K562 treated with DMSO at 1 percent for 4 hours (cell line): ENCODE data around the gene SCAMP3. TPM values are rescaled to one million over a fixed set of nuclear protein-coding genes. Genes with fewer than 3 reads are reported as not detected.

Experiments
- total RNA-seq: library from RNA; unstranded; fragments of 300-600 nt; gene quantifications from 2 replicates; pipeline ENCODE4 v1.2.3, GENCODE V29; 2022; ENCODE audit not compliant: insufficient read depth

SCAMP3 gene
- 109 and 131 TPM in 2 replicates for total RNA-seq

DNA sequence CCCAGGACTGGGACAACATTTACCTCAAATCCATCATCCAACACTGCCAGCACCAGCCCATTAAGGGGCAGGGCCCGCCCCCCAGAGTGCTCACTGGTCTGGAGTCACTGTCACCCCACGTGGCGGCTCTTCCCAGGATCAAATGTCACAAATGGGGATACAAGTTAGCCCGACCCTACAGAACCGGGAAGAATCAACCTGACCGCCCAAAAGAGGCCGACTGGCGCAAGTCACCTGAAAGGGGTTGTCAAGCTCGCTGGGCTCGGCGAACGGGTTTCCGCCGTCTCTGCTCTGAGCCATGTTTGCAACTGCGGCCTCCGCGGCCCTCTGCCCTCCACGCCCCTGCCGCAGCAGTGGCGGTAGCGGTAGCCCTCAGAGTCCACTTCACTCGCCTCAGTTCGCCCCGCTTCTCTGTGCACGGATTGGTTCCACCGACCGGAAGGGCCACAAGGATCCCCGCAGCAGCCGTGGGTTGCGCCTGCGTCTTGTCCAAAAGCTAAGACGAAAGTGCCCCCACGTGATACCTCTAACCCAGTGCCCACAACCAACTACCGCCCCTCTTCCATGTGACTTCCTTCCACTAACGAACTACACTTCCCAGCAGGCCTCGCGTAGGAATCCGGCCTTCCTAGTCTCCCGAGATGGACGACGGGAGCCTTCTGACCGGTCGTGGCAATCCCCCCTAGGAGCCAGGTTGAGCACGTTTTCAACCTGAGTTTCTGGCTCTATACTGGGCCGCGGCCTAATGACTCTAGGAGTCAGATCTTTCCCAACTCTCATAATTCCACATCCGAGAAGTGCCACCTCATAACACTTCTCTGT lies at the start of gene SCAMP3:
Gene SCAMP3 (minus strand): TSS at position 509 of the 822 bp plus-strand sequence. CDS start 209 bp downstream, at position 300.

DNA sequence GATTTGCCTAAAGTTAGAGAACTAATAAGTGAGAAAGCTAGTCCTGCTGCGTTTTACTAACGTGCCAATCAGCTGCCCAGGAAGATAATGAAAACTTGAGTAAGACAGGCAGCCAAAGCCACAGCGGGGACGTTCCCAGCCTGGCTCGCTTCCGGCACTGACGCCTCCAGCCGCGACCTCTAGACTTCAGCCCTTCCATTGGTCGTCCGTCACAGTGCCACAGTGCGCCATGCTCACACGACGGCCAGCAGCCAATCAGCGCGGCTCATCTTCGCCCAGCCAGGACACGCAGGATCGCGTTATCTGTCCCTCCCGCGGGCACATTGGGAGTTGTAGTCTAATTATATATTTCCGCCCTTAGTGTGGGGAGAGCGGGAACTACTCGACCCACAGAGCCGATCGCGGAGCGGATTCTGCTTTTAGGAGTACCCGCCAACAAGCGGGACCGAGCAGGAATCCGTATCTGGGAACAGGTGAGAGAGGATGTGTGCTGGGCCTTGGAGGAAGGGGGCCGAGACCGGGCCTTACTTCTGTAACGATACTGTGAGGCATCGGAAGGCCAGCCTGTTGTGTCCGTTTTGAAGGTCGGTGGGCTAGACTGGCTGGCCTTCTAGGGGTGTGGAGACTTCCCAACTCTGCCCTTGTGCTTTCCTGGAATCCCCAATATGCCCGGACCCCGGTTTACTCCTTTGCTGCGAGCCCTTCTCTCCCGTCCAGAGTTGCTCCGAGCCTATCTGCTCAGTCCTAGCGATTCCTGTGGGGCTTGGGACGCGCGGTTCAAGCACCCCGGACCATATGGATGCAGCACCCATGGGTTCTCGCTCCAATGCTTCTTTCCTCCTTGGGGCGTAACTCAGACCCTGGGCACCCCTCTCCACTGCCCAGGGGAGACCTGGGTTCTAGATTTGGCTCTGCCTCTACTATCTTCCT lies 46.6 kb upstream of the SCAMP3 start, which contains the start of gene FDPS:
Gene FDPS (plus strand): TSS at position 374 of the 930 bp plus-strand sequence. CDS start 924 bp downstream, outside the sequence.

DNA sequence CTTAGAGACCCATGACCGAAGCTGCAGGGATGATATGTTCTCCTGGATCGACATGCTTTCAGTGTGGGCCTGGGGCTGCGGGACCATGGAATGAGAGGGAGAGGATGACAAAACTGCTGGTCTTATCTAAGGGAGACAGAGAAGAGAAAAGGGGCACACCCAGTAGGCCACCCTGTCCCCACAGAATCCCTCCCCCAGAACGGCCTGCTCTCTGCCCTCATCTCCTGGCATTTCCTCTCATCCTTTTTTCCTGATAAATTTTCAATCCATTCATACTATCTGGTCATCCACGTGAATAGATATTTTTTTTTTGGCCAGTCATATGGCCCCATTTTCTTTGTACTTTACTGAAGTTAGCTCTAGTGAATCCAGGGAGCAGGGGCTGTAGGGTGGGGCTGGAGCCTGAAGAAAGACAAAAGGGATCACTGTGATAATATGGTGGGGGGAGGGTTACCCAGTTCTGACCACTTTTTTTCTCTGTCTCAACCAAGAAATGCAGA lies 39.2 kb upstream of the SCAMP3 start, which contains the start of gene PKLR:
Gene PKLR (minus strand): TSS at position 97 of the 500 bp plus-strand sequence. CDS start 43 bp downstream, at position 54.

DNA sequence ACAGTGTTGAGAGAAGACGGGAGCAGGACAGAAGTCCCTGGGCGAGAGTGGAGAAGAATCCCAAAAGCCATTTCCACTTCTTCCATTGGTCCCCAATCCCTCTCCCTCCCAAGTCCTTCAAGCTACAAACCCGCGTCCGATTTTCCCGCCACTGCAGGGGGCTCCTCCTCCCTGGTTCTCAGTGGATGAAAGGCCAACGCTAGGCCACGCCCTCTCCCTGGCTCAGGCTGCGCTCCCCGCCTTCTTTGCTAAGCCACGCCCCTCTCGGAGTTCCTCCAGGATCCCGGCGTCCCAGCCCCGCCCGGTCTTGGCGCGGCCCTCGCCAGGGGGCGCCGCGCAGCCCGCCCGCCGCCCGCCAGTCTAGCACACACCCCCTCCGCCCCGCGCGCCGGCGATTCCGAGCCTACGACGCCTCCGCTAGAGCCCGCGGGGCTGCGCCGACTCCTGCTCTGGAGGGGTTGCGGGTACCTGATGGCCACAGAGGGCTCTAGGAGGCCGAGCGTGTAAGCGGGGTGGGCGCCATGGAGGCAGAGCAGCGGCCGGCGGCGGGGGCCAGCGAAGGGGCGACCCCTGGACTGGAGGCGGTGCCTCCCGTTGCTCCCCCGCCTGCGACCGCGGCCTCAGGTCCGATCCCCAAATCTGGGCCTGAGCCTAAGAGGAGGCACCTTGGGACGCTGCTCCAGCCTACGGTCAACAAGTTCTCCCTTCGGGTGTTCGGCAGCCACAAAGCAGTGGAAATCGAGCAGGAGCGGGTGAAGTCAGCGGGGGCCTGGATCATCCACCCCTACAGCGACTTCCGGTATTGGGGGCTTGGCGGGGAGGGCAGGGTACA lies 15.1 kb upstream of the SCAMP3 start, which contains the start of gene HCN3:
Gene HCN3 (plus strand): TSS at position 394 of the 832 bp plus-strand sequence. CDS start 128 bp downstream, at position 522.

DNA sequence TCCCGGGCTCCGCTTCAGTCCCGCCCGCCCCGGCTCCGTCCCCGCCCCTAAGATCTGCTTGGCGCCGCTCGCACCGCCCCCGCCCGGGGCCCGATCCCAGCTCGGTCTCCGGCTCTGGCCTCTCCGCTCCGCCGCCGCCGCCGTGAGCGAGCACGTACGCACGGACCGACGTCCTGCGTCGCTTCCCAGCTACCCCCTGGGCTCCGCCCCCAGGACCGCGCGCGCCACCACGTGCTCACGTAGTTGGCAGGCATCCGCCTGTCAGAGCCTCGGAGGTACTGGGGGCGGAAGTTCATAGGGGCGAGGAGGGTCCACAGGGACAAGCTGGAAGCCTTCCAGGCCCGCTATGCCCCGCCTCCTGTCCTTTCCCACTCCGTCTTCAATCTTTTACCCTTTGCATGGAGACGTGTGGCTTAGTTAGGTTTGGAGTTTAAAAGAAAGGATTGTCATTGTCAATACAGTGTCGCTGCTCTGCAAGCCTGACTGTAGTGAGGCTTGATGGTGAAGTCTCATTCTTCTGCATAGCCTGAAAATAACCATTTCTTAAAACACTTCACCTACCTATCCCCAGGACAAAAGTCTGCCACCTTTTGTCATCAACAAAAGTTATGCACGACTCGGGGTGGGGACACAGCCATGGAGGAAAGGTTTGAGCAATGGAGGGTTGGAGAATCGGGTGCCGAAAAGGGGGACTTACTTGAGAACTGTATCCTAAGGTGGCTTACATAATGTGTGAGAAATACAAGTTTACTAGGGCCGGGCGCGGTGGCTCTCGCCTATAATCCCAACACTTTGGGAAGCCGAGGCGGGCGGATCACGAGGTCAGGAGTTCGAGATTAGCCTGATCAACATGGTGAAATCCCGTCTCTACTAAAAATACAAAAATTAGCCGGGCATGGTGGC lies 11.4 kb upstream of the SCAMP3 start, which contains the start of gene CLK2:
Gene CLK2 (minus strand): TSS at position 162 of the 903 bp plus-strand sequence. CDS start 2,527 bp downstream, outside the sequence.

DNA sequence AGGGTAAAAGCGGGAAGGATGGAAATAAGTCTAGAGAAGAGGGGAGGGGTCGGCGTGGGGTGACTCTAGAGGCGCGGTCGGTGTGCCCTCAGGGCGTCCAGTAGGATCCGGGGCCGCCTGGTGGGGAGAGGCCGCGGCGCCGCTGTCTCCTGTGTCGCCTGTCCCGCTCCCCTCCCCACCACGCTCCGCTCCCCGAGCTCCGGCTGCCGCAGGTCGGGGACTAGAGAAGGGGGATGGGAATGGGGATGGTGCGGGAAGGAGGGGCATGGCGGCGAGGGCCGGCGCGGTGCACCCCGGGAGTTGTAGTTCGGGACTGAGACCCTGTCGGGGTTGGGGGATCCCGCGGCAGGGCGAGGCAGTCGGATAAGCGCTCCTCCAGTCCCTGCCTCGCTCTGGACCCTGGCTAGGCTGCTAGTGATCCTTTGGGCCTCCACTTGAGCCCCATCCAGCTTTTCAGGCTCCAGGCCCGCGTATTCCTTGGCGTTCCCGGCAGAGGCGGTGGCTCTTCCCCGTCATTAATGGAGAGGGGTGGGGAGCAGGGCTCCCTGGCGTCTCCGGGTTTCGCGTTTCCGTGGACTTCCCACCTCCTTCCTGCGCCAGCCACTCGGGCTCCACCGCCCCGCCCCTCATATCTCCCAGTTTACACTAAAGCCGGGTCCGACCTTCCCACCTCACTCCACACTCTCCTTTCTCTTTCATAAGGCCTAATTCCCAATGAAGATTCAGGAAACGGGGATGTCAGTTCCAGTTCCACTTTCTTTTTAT lies 6.7 kb downstream of the SCAMP3 start, which contains the start of gene ENTREP3:
Gene ENTREP3 (minus strand): TSS at position 241 of the 765 bp plus-strand sequence. CDS start 606 bp downstream, outside the sequence.

DNA sequence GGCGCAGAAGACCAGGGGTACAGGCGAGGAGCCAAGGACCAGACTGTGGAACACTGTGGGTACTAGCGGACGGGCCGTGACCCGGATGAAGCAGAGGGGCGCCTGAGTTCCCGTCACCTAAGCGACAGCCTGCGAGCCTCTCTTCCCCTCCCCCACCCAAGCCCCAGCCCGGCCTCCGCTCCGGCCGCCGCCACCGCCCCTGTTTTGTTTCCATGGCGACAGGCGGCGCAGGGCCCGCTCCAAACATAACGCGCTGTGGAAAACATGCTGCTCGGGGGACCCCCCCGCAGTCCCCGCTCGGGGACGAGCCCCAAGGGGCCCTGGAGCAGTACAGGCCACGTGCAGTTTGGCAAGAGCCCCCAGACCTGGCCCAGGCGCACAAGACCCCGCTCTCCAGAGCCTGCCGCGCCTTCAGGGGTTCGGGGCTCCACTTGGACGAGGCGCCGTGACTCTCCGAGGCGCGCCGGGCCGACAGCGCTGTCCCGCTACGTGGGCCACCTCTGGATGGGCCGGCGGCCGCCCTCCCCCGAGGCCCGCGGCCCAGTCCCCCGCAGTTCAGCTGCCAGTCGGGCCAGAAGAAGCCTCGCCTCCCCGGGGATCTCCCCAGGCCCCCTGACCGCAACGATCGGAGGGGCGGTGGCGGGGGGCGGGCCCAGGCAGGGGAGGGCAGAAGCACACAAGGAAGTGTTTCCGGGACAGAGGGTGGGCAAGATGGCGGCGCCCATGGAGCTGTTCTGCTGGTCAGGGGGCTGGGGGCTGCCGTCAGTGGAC lies 53.4 kb downstream of the SCAMP3 start, which contains the start of gene MTX1:
Gene MTX1 (plus strand): TSS at position 155 of the 771 bp plus-strand sequence. CDS start 110 bp downstream, at position 265.

DNA sequence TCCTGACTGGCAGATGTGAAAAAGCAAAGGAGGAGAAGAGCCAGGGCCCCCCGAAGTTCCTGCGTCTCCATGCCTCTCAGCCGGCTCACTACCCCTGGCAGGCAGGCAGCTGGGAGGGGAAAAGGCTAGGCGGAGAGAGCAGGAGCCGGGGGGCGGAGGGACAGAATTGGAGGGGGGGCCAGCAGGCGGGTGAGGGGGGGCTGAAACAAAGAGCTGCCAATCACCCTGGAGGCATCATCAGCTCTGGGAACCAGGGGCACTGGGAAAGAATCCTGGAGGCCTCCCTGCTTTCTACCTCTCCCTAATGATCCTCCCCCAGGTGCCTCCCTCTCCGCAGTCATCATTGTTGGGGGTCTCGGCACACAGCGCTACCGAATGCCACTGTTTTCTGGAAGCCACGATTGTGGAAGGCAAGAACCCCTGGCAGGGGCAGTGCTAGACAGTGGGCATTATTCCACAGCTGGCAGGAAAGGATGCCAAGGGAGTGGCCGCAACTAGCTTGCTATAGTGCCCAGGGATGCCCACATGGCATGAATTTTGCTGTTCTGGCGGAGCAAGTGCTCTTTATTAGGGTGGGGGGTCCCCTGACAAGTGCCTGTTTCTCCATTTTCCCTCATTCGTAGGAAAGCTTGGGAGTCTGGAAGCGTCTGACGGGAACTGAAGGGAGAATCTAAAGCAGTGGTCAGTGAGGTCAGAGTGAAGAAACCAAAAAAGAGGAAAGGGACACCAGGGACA lies 54.2 kb downstream of the SCAMP3 start, which contains the start of gene THBS3:
Gene THBS3 (minus strand): TSS at position 92 of the 735 bp plus-strand sequence. CDS start 21 bp downstream, at position 71.

Other genes starting within 250 kb of the SCAMP3 start
- gene DCST2, start 228.6 kb downstream of the SCAMP3 start, total RNA-seq: not detected in 2 replicates
- gene DCST1, start 228.5 kb downstream of the SCAMP3 start, total RNA-seq: not detected in 2 replicates
- 40.7 and 46.0 TPM in 2 replicates for gene ADAM15, start 211.0 kb downstream of the SCAMP3 start, total RNA-seq
- 10.5 and 16.5 TPM in 2 replicates for gene EFNA4, start 198.6 kb downstream of the SCAMP3 start, total RNA-seq
- 3.1 and 5.9 TPM in 2 replicates for gene EFNA3, start 183.5 kb downstream of the SCAMP3 start, total RNA-seq
- 5.1 and 5.9 TPM in 2 replicates for gene EFNA1, start 134.5 kb downstream of the SCAMP3 start, total RNA-seq
- 96.4 and 104 TPM in 2 replicates for gene SLC50A1, start 126.5 kb downstream of the SCAMP3 start, total RNA-seq
- gene DPM3, start 121.8 kb downstream of the SCAMP3 start, total RNA-seq: 120 and 130 TPM in 2 replicates
- 290 and 308 TPM in 2 replicates for gene KRTCAP2, start 89.1 kb downstream of the SCAMP3 start, total RNA-seq
- 0.40 TPM in 1 of 2 replicates, not detected in the other for gene TRIM46, start 88.5 kb downstream of the SCAMP3 start, total RNA-seq
- gene THBS3, start 54.5 kb downstream of the SCAMP3 start, total RNA-seq: 5.3 and 6.6 TPM in 2 replicates
- 69.3 and 70.9 TPM in 2 replicates for gene MTX1, start 53.7 kb downstream of the SCAMP3 start, total RNA-seq
- gene ENTREP3, start 6.9 kb downstream of the SCAMP3 start, total RNA-seq: 30.0 and 43.2 TPM in 2 replicates
- gene CLK2, start 11.1 kb upstream of the SCAMP3 start, total RNA-seq: 28.5 and 34.6 TPM in 2 replicates
- 3.2 and 4.2 TPM in 2 replicates for gene HCN3, start 15.1 kb upstream of the SCAMP3 start, total RNA-seq
- 25.1 and 25.8 TPM in 2 replicates for gene PKLR, start 39.1 kb upstream of the SCAMP3 start, total RNA-seq
- 237 and 248 TPM in 2 replicates for gene FDPS, start 46.5 kb upstream of the SCAMP3 start, total RNA-seq
- 40.3 and 62.8 TPM in 2 replicates for gene RUSC1, start 58.5 kb upstream of the SCAMP3 start, total RNA-seq